HEK293T (cell line): ENCODE results near the gene ROR1.

Experiments
- ARNT ChIP-seq: fragments of 450-650 bp; IDR thresholded peaks from 2 replicates; pipeline ENCODE4 v1.6.1; 2017; ENCODE audit warnings: mild to moderate bottlenecking
- BHLHE40 ChIP-seq: fragments of 450-650 bp; IDR thresholded peaks from 2 replicates; pipeline ENCODE4 v1.6.1; 2016; ENCODE audit warnings: mild to moderate bottlenecking, moderate library complexity, borderline replicate concordance
- CTBP1 ChIP-seq: fragments of 450-650 bp; IDR thresholded peaks from 2 replicates; pipeline ENCODE4 v1.6.1; 2016; ENCODE audit warnings: borderline replicate concordance
- ELF4 ChIP-seq: fragments of 450-650 bp; IDR thresholded peaks from 2 replicates; pipeline ENCODE4 v1.6.1; 2017; ENCODE audit warnings: antibody characterized with exemption
- FOXK2 ChIP-seq: fragments of 450-650 bp; IDR thresholded peaks from 2 replicates; pipeline ENCODE4 v1.6.1; 2016; ENCODE audit warnings: mild to moderate bottlenecking
- FOXM1 ChIP-seq: fragments of 450-650 bp; IDR thresholded peaks from 2 replicates; pipeline ENCODE4 v1.6.1; 2017; ENCODE audit warnings: mild to moderate bottlenecking, borderline replicate concordance
- HDGF ChIP-seq: fragments of 450-650 bp; IDR thresholded peaks from 2 replicates; pipeline ENCODE4 v1.6.1; 2017; ENCODE audit warnings: antibody characterized with exemption, borderline replicate concordance
- L3MBTL2 ChIP-seq: fragments of 450-650 bp; conservative IDR thresholded peaks from 2 replicates; pipeline ENCODE4 v1.6.1; 2016; ENCODE audit warnings: mild to moderate bottlenecking
- NFRKB ChIP-seq: fragments of 450-650 bp; IDR thresholded peaks from 2 replicates; pipeline ENCODE4 v1.6.1; 2016; ENCODE audit warnings: mild to moderate bottlenecking, moderate library complexity
- PKNOX1 ChIP-seq: fragments of 450-650 bp; IDR thresholded peaks from 2 replicates; pipeline ENCODE4 v1.6.1; 2016
- SP1 ChIP-seq: fragments of 450-650 bp; IDR thresholded peaks from 2 replicates; pipeline ENCODE4 v1.6.1; 2017
- SUZ12 ChIP-seq: fragments of 450-650 bp; IDR thresholded peaks from 2 replicates; pipeline ENCODE4 v1.6.1; 2016; ENCODE audit warnings: mild to moderate bottlenecking
- TARDBP ChIP-seq: fragments of 450-650 bp; IDR thresholded peaks from 2 replicates; pipeline ENCODE4 v1.6.1; 2016

GRCh38 chr1:64194168-64195080, 420.6 kb downstream of the ROR1 start:
- TF ChIP-seq SUZ12 (no peak), FOXK2 (no peak), BHLHE40 (no peak), L3MBTL2 (no peak), PKNOX1 (no peak), SP1 (no peak), CTBP1 (no peak), FOXM1 (no peak), ELF4 (no peak), HDGF (no peak), ARNT (no peak), TARDBP (no peak), NFRKB (no peak)
